Measurements from ENCODE around the gene PPP1CC.

PPP1CC gene

DNA sequence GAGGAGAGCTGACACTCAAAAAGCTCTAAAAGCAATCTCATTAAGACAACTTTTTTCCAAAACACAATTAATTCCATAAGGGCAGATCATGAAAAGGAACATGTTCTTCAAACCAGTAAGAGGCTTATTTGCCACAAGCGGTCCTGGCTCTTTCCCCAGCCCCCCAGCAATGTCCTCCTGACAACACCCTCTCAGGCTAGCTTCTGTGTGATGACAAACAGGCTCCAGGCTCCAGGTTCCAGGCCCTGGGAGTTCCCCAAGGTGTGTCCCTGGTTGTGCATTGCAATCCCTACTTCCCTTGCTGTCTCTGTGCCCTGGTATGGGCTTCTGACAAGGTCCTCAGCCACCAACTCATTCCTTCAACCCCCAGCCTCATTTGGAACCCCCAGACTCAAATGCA lies 62.7 kb downstream of the PPP1CC start:
- Histone ChIP-seq H3K4me3 (no peak overlapping the region), H3K27ac (no peak overlapping the region)
- no peak for TF ChIP-seq CTCF (IDR thresholded peaks at IDR 0.05)
- DNase-seq (ENCODE audit: low spot score), result no peak

DNA sequence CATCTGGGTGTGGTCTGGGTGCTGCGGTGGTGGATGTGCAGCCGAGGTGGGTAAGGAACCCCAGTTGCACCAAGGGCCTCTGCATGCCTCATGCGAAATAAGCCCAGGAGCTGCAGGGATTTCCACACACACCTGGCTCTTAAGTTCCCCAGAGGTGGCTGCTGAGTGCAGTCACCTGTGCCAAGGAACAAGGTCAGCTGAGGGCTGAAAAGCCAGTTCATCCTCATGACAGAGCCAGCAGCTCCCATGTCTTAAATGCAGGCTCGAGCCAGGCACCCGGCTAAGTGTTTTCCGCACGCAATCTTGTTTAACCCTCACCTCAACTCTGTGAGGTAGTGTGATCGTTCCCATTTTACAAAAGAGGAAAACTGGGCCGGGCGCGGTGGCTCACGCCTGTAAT lies 63.5 kb downstream of the PPP1CC start:
- TF ChIP-seq CTCF (IDR thresholded peaks at IDR 0.05), result no peak
- DNase-seq (ENCODE audit: low spot score), result no peak
- no peak overlapping the region for H3K4me3 ChIP-seq
- no peak overlapping the region for H3K27ac ChIP-seq

DNA sequence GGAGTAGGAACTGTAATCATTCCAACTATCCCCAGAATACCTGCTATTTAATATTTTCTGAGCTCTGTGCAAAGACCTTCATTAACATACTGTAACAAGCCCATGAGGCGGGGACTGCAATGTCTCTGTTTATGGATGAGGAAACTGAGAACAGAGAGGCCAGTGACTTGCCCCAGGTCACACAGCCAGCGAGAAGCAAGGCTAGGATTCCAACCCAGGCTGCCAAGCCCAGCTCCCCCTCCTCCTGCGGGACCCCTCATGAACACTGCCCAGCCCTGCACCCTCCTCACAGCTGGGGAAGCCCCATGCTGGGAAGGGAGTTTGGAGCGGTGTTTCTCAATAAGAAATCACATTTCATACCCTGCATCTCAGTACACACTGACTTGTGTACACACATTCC lies 64.7 kb downstream of the PPP1CC start:
- Histone ChIP-seq H3K27ac (peak overlapping the region in 1 of 2 donors; percentile 45), H3K4me3 (no peak overlapping the region)
- no peak for DNase-seq (ENCODE audit: low spot score)
- TF ChIP-seq CTCF (IDR thresholded peaks at IDR 0.05), result no peak

- TF ChIP-seq CTCF (IDR thresholded peaks at IDR 0.05), result no peak
- Histone ChIP-seq H3K4me3 (no peak overlapping the region), H3K27ac (peak overlapping the region in 1 of 2 donors; percentile 45)
- DNase-seq (ENCODE audit: low spot score), result no peak
These were observed 65.3 kb downstream of the PPP1CC start for GRCh38 chr12:110677206-110677911.

DNA sequence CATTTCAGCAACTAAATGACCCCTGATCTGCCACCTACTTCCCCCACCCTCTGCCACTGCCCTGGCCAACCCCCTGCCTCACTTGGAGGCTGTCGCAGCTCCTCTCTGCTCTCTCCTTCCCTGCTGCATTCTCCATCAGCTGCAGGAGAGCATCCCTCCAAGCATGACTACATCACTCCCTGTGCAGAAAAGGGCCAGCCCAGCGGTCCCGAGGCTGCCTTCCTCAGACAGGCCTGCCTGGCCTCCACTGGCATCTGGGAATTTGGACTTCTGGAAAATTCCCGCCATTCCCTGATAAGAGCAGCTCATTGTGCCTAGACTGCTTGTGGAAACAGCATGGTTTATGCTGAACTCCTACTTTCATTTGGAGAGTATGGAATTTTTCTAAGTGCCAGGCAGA lies 66.5 kb downstream of the PPP1CC start:
- no peak for DNase-seq (ENCODE audit: low spot score)
- no peak for TF ChIP-seq CTCF (IDR thresholded peaks at IDR 0.05)
- Histone ChIP-seq H3K4me3 (no peak overlapping the region), H3K27ac (no peak overlapping the region)

DNA sequence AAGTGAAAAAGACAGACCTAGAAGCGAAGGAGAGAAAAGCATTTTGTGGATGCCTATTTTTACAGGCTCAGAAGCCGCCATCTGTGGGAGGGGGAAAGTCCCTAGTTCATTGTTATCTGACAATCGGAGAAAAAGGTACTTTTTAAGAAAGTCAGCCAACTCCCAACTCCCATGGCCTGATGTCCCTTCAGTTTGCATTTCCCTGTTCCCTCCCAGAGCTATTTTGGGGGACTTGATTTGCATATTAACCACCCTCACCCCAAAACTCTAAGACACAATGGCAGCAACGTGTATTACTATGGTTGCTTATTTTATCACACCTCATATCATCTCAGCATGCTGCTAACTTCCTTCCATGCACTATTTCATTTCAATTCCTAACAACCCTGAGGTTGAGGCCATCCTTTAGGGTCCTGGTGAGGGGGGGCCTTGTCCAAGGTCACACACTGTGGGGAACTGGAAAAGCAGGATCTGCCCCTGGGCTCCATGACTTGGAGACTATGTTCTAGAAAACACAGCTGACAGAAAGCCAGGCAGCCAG lies 72.5 kb downstream of the PPP1CC start:
- DNase-seq (ENCODE audit: low spot score), result no peak
- no peak for TF ChIP-seq CTCF (IDR thresholded peaks at IDR 0.05)
- H3K4me3 ChIP-seq, result no peak overlapping the region
- H3K27ac ChIP-seq, result no peak overlapping the region

Data from coronary artery (tissue), 2 donors.